ENCODE data around the gene NKX1-2.

- TF ChIP-seq, protein P1, sequence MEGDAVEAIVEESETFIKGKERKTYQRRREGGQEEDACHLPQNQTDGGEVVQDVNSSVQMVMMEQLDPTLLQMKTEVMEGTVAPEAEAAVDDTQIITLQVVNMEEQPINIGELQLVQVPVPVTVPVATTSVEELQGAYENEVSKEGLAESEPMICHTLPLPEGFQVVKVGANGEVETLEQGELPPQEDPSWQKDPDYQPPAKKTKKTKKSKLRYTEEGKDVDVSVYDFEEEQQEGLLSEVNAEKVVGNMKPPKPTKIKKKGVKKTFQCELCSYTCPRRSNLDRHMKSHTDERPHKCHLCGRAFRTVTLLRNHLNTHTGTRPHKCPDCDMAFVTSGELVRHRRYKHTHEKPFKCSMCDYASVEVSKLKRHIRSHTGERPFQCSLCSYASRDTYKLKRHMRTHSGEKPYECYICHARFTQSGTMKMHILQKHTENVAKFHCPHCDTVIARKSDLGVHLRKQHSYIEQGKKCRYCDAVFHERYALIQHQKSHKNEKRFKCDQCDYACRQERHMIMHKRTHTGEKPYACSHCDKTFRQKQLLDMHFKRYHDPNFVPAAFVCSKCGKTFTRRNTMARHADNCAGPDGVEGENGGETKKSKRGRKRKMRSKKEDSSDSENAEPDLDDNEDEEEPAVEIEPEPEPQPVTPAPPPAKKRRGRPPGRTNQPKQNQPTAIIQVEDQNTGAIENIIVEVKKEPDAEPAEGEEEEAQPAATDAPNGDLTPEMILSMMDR (conservative IDR thresholded peaks at IDR 0.05): no peak
- TF ChIP-seq ZFX (IDR thresholded peaks at IDR 0.05): no peak
Observed at GRCh38 chr10:124481717-124482116, 31.9 kb upstream of the NKX1-2 start.

Data from C4-2B (cell line).